CD4-positive, alpha-beta T cell (primary cell): ENCODE data around the gene SOX15. TPM values are rescaled to one million over a fixed set of nuclear protein-coding genes. Genes with fewer than 3 reads are reported as not detected.
A peak's percentile ranks its signal among the peaks of the same experiment; 100 is the strongest.
"Not testable (repeated sequence)": the region's sequence is repeated elsewhere in the genome, so short reads cannot be mapped to it uniquely, and the experiment has no call there.

ENCODE experiments used
- ATAC-seq: fragments of 200-7000 bp; cut with Tn5 transposase; one replicate; pipeline ENCODE4 v1.10.0; 2022; ENCODE audit warnings: mild to moderate bottlenecking; ENCODE audit not compliant: poor library complexity
- CTCF ChIA-PET: fragments of 350-600 bp; sonication (Branson Sonifier 250); formaldehyde crosslinking; loops from one replicate; lab custom pipeline; 2021; ENCODE audit warnings: antibody characterized with exemption, inconsistent platforms; lab: Charles Lee
- POLR2A ChIA-PET: fragments of 350-600 bp; sonication (Branson Sonifier 250); formaldehyde crosslinking; loops from one replicate; lab custom pipeline; 2021; ENCODE audit warnings: antibody characterized with exemption, inconsistent platforms; lab: Charles Lee
- DNase-seq, 14 experiments: peaks; one replicate each; pipeline ENCODE4 v3.0.0-alpha.2; 2013 to 2020; ENCODE audit warnings: mixed read lengths in 2 of 14
- H3K27ac ChIP-seq, 2 donors: one replicate each; pipeline versions ENCODE4 v1.5.1 to v1.7.0; 2013; ENCODE audit warnings: low read length in 2 of 2, low read depth in 1 of 2, mild to moderate bottlenecking in 1 of 2
- H3K27me3 ChIP-seq, 2 experiments: 1 replicate in 1 of 2; 2 replicates in 1 of 2; pipeline versions ENCODE4 v1.6.1 to v1.7.0; 2013; ENCODE audit warnings: low read length in 2 of 2, control low read depth in 1 of 2, mild to moderate bottlenecking in 1 of 2, moderate library complexity in 1 of 2; ENCODE audit not compliant: insufficient read depth in 2 of 2, control insufficient read depth in 1 of 2
- H3K36me3 ChIP-seq: one replicate; pipeline ENCODE4 v1.6.1; 2013; ENCODE audit warnings: low read length, control low read depth; ENCODE audit not compliant: insufficient read depth
- H3K4me1 ChIP-seq: one replicate; pipeline ENCODE4 v1.6.1; 2013; ENCODE audit warnings: low read length, control low read depth; ENCODE audit not compliant: insufficient read depth
- H3K4me3 ChIP-seq: one replicate; pipeline ENCODE4 v1.5.1; 2013; ENCODE audit warnings: mild to moderate bottlenecking, low read length, moderate library complexity
- H3K9me3 ChIP-seq, 2 experiments: 1 replicate in 1 of 2; 2 replicates in 1 of 2; pipeline versions ENCODE4 v1.6.1 to v1.7.0; 2013; ENCODE audit warnings: low read length in 2 of 2, mild to moderate bottlenecking in 2 of 2, control low read depth in 1 of 2, moderate library complexity in 1 of 2; ENCODE audit not compliant: control insufficient read depth in 1 of 2, insufficient read depth in 1 of 2
- H3K27ac Mint-ChIP-seq: one replicate; pipeline ENCODE4 v1.8.0; 2020; ENCODE audit warnings: mixed read lengths
- H3K27me3 Mint-ChIP-seq: one replicate; pipeline ENCODE4 v1.8.0; 2021; ENCODE audit warnings: mixed read lengths
- H3K36me3 Mint-ChIP-seq: one replicate; pipeline ENCODE4 v1.8.0; 2021; ENCODE audit warnings: low read depth, mixed read lengths
- H3K4me1 Mint-ChIP-seq: one replicate; pipeline ENCODE4 v1.8.0; 2021; ENCODE audit warnings: low read depth, mixed read lengths
- H3K4me3 Mint-ChIP-seq: one replicate; pipeline ENCODE4 v1.8.0; 2020; ENCODE audit warnings: mild to moderate bottlenecking, mixed read lengths
- H3K9me3 Mint-ChIP-seq: one replicate; pipeline ENCODE4 v1.8.0; 2020; ENCODE audit warnings: mixed read lengths
- intact Hi-C, 2 experiments: fragments of 100-400 bp; cut with DNase I in 1 of 2; cut with micrococcal nuclease in 1 of 2; formaldehyde crosslinking; loops; one replicate each; pipeline versions ENCODE4 v1.15.1 to v1.9.0; 2023 to 2025; cut with DNase I, micrococcal nuclease
- total RNA-seq, 174 experiments: library from RNA in 2 of 174; stranded (reverse) in 2 of 174; gene quantifications; one replicate each; pipeline ENCODE4 v1.2.3 and lab custom pipeline; 2021 to 2026
- TF ChIP-seq, protein P1 (sequence below): fragments of 200-600 bp; IDR thresholded peaks from one replicate; pipeline ENCODE4 v1.8.0; 2022; ENCODE audit warnings: antibody characterized with exemption, mild to moderate bottlenecking

The SOX15 gene
- total RNA-seq, 2 experiments from 2014 or later: 0.30 TPM; not detected in 1

DNA sequence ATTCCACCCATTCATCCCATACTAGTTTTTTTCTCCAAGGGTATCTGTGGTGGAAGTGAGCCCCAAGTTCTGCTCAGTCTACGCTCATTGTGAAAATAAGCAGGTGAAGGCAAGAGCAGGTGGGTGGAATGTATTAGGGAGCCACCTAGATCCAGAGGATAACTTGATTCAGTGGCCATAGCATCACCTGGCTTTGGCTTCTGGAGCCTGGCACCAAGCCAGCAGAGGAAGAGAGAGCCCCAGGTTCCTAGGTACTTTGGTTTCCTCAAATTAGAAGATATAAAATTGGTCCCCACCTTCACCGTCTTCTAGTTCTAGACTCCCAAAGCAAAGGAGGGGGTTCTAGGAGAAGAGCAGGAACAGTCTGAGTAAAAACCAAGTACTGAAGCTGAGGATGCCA lies 20.7 kb upstream of the SOX15 start:
- Mint-ChIP-seq H3K27ac (no peak overlapping the region), H3K9me3 (no peaks in the 10 kb centered on the region), H3K36me3 (peaks cover 49% of the 10 kb centered on the region), H3K27me3 (no peaks in the 10 kb centered on the region), H3K4me3 (peak overlapping the region; percentile 56), H3K4me1 (peaks cover 59% of the 10 kb centered on the region)
- CTCF ChIA-PET: interaction anchor here (2.3 kb wide), 1 partner anchor 77 kb away, joined by 9 read pairs; the partner anchor contains the start of gene TP53
- H3K4me3 ChIP-seq: no peak overlapping the region
- POLR2A ChIA-PET: interaction anchor here (0.6 to 2.2 kb wide), 4 partner anchors 27 to 126 kb away, joined by 3 to 7 read pairs (median 3); partner anchors contain the start of genes MPDU1 and POLR2A
- ATAC-seq (no peak), DNase-seq (no peak)
- peaks cover 34% of the 10 kb centered on the region for H3K4me1 ChIP-seq
- intact Hi-C loops: loop anchor here in 1 of 2 experiments (2.0 kb wide), 1 partner anchor 20 kb away; the partner anchor contains the start of gene SOX15
- no peaks in the 10 kb centered on the region for H3K27me3 ChIP-seq
- H3K9me3 ChIP-seq: no peaks in the 10 kb centered on the region
- TF ChIP-seq, protein P1, sequence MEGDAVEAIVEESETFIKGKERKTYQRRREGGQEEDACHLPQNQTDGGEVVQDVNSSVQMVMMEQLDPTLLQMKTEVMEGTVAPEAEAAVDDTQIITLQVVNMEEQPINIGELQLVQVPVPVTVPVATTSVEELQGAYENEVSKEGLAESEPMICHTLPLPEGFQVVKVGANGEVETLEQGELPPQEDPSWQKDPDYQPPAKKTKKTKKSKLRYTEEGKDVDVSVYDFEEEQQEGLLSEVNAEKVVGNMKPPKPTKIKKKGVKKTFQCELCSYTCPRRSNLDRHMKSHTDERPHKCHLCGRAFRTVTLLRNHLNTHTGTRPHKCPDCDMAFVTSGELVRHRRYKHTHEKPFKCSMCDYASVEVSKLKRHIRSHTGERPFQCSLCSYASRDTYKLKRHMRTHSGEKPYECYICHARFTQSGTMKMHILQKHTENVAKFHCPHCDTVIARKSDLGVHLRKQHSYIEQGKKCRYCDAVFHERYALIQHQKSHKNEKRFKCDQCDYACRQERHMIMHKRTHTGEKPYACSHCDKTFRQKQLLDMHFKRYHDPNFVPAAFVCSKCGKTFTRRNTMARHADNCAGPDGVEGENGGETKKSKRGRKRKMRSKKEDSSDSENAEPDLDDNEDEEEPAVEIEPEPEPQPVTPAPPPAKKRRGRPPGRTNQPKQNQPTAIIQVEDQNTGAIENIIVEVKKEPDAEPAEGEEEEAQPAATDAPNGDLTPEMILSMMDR: no peak
- no peak overlapping the region for H3K27ac ChIP-seq
- H3K36me3 ChIP-seq: peaks cover 11% of the 10 kb centered on the region

DNA sequence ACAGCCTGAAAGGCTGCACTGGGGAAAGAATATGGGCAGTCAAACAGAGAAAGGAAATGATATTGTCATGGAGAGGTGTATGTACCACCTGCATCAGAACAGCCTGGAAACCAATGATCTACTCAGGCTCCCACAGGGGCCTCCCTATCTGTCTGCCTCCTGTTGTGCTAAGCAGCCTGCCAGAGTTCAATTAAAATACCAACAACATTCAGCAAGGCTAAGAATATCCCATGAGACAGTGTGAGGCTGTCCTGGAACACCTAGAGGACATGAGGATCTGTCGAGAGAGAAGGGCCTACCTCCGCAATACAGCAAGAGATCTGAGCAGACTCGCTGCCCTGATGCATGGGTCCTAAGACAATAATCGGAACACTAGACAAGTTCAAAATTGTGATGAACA lies 16.4 kb upstream of the SOX15 start:
- Histone ChIP-seq H3K36me3 (peaks cover 45% of the 10 kb centered on the region), H3K27ac (no peak overlapping the region), H3K9me3 (no peaks in the 10 kb centered on the region), H3K4me1 (no peaks in the 10 kb centered on the region), H3K4me3 (no peak overlapping the region), H3K27me3 (no peaks in the 10 kb centered on the region)
- TF ChIP-seq, protein P1: no peak
- ChIA-PET CTCF (no interaction called here), POLR2A (no interaction called here)
- Mint-ChIP-seq H3K4me1 (peaks cover 28% of the 10 kb centered on the region), H3K27ac (no peak overlapping the region), H3K9me3 (no peaks in the 10 kb centered on the region), H3K4me3 (no peak overlapping the region), H3K27me3 (no peaks in the 10 kb centered on the region), H3K36me3 (peaks cover 65% of the 10 kb centered on the region)
- intact Hi-C loops: no loop called here
- no peak for DNase-seq
- no peak for ATAC-seq

GRCh38 chr17:7597561-7597960 lies 7.7 kb upstream of the SOX15 start:
- H3K27ac Mint-ChIP-seq, H3K27me3 Mint-ChIP-seq, ATAC-seq, H3K4me1 ChIP-seq, H3K4me3 Mint-ChIP-seq, intact Hi-C loops, H3K4me1 Mint-ChIP-seq, H3K4me3 ChIP-seq, DNase-seq, CTCF ChIA-PET, H3K27me3 ChIP-seq, H3K27ac ChIP-seq, H3K9me3 ChIP-seq, H3K9me3 Mint-ChIP-seq, POLR2A ChIA-PET: not testable (repeated sequence)
- peaks cover 86% of the 10 kb centered on the region for H3K36me3 ChIP-seq
- H3K36me3 Mint-ChIP-seq: peaks cover 87% of the 10 kb centered on the region

- intact Hi-C loops: loop anchor here (5.0 kb wide), 2 partner anchors 156 to 316 kb away; partner anchors contain the start of genes FGF11 (in 1 of the 2) and TMEM102 (in 1 of the 2)
- ATAC-seq: no peak
- Mint-ChIP-seq H3K9me3 (no peaks in the 10 kb centered on the region), H3K4me1 (no peaks in the 10 kb centered on the region), H3K4me3 (no peak overlapping the region), H3K27ac (no peak overlapping the region), H3K27me3 (no peaks in the 10 kb centered on the region), H3K36me3 (peaks cover 68% of the 10 kb centered on the region)
- H3K4me3 ChIP-seq: no peak overlapping the region
- CTCF ChIA-PET: no interaction called here
- no peak for DNase-seq
- POLR2A ChIA-PET: interaction anchor here (1.4 kb wide), 1 partner anchor 9 kb away, joined by 4 read pairs; the partner anchor contains the start of gene MPDU1
- no peaks in the 10 kb centered on the region for H3K9me3 ChIP-seq
- H3K4me1 ChIP-seq: peaks cover 14% of the 10 kb centered on the region
- H3K27me3 ChIP-seq: no peaks in the 10 kb centered on the region
- no peak overlapping the region for H3K27ac ChIP-seq
- TF ChIP-seq, protein P1: no peak
- peaks cover 71% of the 10 kb centered on the region for H3K36me3 ChIP-seq
These were observed 3.4 kb upstream of the SOX15 start for GRCh38 chr17:7593296-7593695.
